Fibroblast of lung (primary cell): ENCODE data around the gene ADGRD2. TPM values are rescaled to one million over a fixed set of nuclear protein-coding genes. Genes with fewer than 3 reads are reported as not detected.

Experiments used
- DNase-seq, 2 donors: peaks; one replicate each; pipeline versions ENCODE4 v3.0.0 to v3.0.0-alpha.2; 2010; ENCODE audit warnings: low read depth in 2 of 2
- H2AFZ ChIP-seq: 2 replicates; pipeline ENCODE4 v1.5.1; 2012; ENCODE audit warnings: low read length, control low read depth, inconsistent platforms
- H3K27ac ChIP-seq: 2 replicates; pipeline ENCODE4 v1.5.1; 2011; ENCODE audit warnings: low read length, control low read depth; ENCODE audit not compliant: insufficient read depth
- H3K27me3 ChIP-seq: 2 replicates; pipeline ENCODE4 v1.5.1; 2011; ENCODE audit warnings: mild to moderate bottlenecking, low read length; ENCODE audit not compliant: control insufficient read depth, insufficient read depth
- H3K36me3 ChIP-seq: 2 replicates; pipeline ENCODE4 v1.5.1; 2011; ENCODE audit warnings: low read length; ENCODE audit not compliant: control insufficient read depth, insufficient read depth
- H3K4me1 ChIP-seq: 2 replicates; pipeline ENCODE4 v1.5.1; 2011; ENCODE audit warnings: low read length; ENCODE audit not compliant: control insufficient read depth, insufficient read depth; ENCODE audit errors: extremely low read depth
- H3K4me2 ChIP-seq: 2 replicates; pipeline ENCODE4 v1.5.1; 2011; ENCODE audit warnings: low read length, control low read depth; ENCODE audit not compliant: insufficient read depth; ENCODE audit errors: extremely low read depth
- H3K4me3 ChIP-seq, 4 experiments: fragments of 200-600 bp in 1 of 4; sonication (generic) in 1 of 4; replicated peaks in 1 of 4; 2 replicates each; pipeline ENCODE4 v1.5.1; 2011 to 2016; ENCODE audit warnings: low read length in 4 of 4, low read depth in 3 of 4, mild to moderate bottlenecking in 3 of 4, control low read depth in 2 of 4, inconsistent platforms in 1 of 4, mixed read lengths in 1 of 4; ENCODE audit not compliant: insufficient read depth in 1 of 4; ENCODE audit errors: control extremely low read depth in 1 of 4
- H3K79me2 ChIP-seq: 2 replicates; pipeline ENCODE4 v1.5.1; 2012; ENCODE audit warnings: mild to moderate bottlenecking, low read length, inconsistent platforms; ENCODE audit not compliant: control insufficient read depth, insufficient read depth
- H3K9ac ChIP-seq: 2 replicates; pipeline ENCODE4 v1.5.1; 2011; ENCODE audit warnings: mild to moderate bottlenecking, low read length, control low read depth; ENCODE audit not compliant: insufficient read depth
- H3K9me3 ChIP-seq: 2 replicates; pipeline ENCODE4 v1.5.1; 2012; ENCODE audit warnings: low read depth, low read length; ENCODE audit not compliant: control insufficient read depth, insufficient read depth
- H4K20me1 ChIP-seq: 2 replicates; pipeline ENCODE4 v1.5.1; 2011; ENCODE audit warnings: low read length; ENCODE audit not compliant: control insufficient read depth, insufficient read depth; ENCODE audit errors: extremely low read depth
- CTCF ChIP-seq, 2 donors: IDR thresholded peaks in 1 of 2; conservative IDR thresholded peaks in 1 of 2; 1 replicate in 1 of 2; 2 replicates in 1 of 2; pipeline ENCODE4 v1.5.1; 2011 to 2012; ENCODE audit warnings: low read length in 2 of 2, control low read depth in 1 of 2, inconsistent platforms in 1 of 2, low read depth in 1 of 2, mild to moderate bottlenecking in 1 of 2
- EZH2 ChIP-seq: IDR thresholded peaks from 2 replicates; pipeline ENCODE4 v1.5.1; 2012; ENCODE audit warnings: low read length, control low read depth, mild to moderate bottlenecking; ENCODE audit errors: missing control alignments
- polyA plus RNA-seq, 2 donors: library from polyadenylated mRNA; depleted of rRNA in 1 of 2; stranded (reverse) in 1 of 2; unstranded in 1 of 2; fragments of >200 nt; gene quantifications; 2 replicates each; pipeline ENCODE4 v1.2.1, GENCODE V29; 2011 to 2012; ENCODE audit warnings: missing spikeins in 1 of 2
- total RNA-seq: library from RNA; depleted of rRNA; stranded (reverse); fragments of >200 nt; gene quantifications from 2 replicates; pipeline ENCODE4 v1.2.1, GENCODE V29; 2014

The ADGRD2 gene
- total and polyA plus RNA-seq, 2 donors (not counting 1 experiment from before 2014, with no cell fraction given), result not detected

GRCh38 chr9:124507880-124508423, 57.7 kb downstream of the ADGRD2 start:
- TF ChIP-seq EZH2 (no peak), CTCF (conservative IDR thresholded peaks at IDR 0.05 in 1 of 2, IDR thresholded peaks at IDR 0.05 in 1 of 2; ENCODE audit: low read depth in 1 of 2, low read length in 2 of 2) (no peak)

DNA sequence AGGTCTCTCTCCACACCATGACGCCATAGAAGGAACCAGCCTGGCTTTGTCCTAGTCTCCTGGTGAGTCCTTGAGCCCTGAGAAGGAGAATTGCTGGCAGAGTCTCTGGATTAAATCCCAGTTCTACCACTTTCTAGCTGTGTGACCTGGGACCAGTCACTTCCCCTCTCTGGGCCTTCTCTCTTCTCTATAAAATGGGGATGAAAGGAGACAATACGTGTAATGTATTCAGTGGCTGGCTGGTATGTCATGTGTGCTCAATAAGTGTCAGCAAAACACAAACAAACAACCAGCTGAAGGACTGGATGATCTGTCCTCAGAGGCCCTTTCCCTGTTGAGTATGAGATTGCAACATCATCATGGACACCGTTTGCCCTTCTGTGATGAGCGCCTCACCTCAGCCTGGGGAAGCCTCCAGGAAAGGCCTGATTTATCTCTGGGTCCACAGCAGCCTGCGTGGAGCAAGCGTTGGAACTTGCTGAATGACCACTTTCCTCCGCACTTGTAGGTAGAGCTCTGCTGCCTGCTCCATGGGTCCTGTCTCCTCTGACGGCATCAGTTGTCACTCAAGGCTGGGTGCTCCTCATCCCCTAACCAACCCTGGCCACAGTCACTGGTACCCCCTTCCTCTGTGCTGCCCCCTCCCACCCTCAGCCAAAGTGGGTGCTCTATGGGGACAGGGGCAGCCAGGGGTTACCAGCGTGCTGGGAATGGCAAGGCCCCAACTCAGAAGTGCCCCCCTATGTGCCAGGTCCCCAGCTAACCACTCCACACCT, 60.6 kb downstream of the ADGRD2 start:
- no peaks in the 10 kb centered on the region for H3K4me1 ChIP-seq
- no peaks in the 10 kb centered on the region for H4K20me1 ChIP-seq
- no peak overlapping the region for H3K4me2 ChIP-seq
- no peaks in the 10 kb centered on the region for H3K9me3 ChIP-seq
- H2AFZ ChIP-seq, result no peak overlapping the region
- DNase-seq, result peak in 1 of 2 donors; percentile 12
- no peak for TF ChIP-seq EZH2
- no peak for TF ChIP-seq CTCF (conservative IDR thresholded peaks at IDR 0.05 in 1 of 2, IDR thresholded peaks at IDR 0.05 in 1 of 2; ENCODE audit: low read depth in 1 of 2, low read length in 2 of 2)
- H3K36me3 ChIP-seq, result no peaks in the 10 kb centered on the region
- H3K27me3 ChIP-seq, result peaks cover 19% of the 10 kb centered on the region
- no peak overlapping the region for H3K4me3 ChIP-seq
- H3K9ac ChIP-seq, result no peak overlapping the region
- no peaks in the 10 kb centered on the region for H3K79me2 ChIP-seq
- no peak overlapping the region for H3K27ac ChIP-seq

More at GRCh38 chr9:124507880-124508423, 57.7 kb downstream of the ADGRD2 start:
- Histone ChIP-seq H3K36me3 (no peaks in the 10 kb centered on the region), H3K4me1 (no peaks in the 10 kb centered on the region), H3K27ac (no peak overlapping the region), H3K9me3 (no peaks in the 10 kb centered on the region), H3K4me2 (no peak overlapping the region), H3K79me2 (no peaks in the 10 kb centered on the region), H4K20me1 (no peaks in the 10 kb centered on the region), H3K27me3 (peaks cover 34% of the 10 kb centered on the region), H2AFZ (no peak overlapping the region), H3K4me3 (no peak overlapping the region), H3K9ac (no peak overlapping the region)
- no peak for DNase-seq

DNA sequence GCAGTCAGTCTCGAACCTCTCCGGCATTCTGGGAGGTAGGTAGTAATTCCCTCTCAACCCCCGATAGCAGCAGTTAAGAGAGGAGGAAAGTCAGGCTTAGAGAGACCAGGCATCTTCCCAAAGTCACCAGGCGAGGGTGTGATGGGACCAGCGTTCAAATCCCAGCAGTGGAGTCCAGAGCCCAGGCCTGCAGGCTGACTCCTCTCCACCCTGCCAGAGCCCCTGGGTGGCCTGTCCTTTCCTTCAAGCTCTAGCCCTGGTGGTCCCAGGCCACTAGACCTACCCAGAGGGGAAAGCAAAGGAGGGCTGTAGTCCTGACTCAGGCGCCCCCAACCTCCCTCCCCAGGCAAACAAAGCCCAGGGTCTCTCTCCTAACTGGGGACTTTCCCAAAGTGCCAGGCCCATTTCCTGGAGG, 61.2 kb downstream of the ADGRD2 start:
- no peak overlapping the region for H3K9ac ChIP-seq
- no peaks in the 10 kb centered on the region for H4K20me1 ChIP-seq
- TF ChIP-seq EZH2 (no peak), CTCF (conservative IDR thresholded peaks at IDR 0.05 in 1 of 2, IDR thresholded peaks at IDR 0.05 in 1 of 2; ENCODE audit: low read depth in 1 of 2, low read length in 2 of 2) (no peak)
- H3K4me3 ChIP-seq, result no peak overlapping the region
- H3K4me1 ChIP-seq, result no peaks in the 10 kb centered on the region
- H3K4me2 ChIP-seq, result no peak overlapping the region
- no peak overlapping the region for H2AFZ ChIP-seq
- no peaks in the 10 kb centered on the region for H3K79me2 ChIP-seq
- H3K27me3 ChIP-seq, result peaks cover 19% of the 10 kb centered on the region
- H3K9me3 ChIP-seq, result no peaks in the 10 kb centered on the region
- no peak for DNase-seq
- no peaks in the 10 kb centered on the region for H3K36me3 ChIP-seq
- H3K27ac ChIP-seq, result no peak overlapping the region
